ENCODE data around the gene POLR3B. TPM values are rescaled to one million over a fixed set of nuclear protein-coding genes. Genes with fewer than 3 reads are reported as not detected.

The POLR3B gene
- total and polyA plus RNA-seq, 2 of the 13 experiments (the other 11 are each of a cell fraction or from before 2014, with no cell fraction given) = 4.8 to 13.1 TPM

GRCh38 chr12:106357549-106358395, at the start of gene POLR3B (continued):
- TF ChIP-seq ZMAT5 (CRISPR knock-in tag; IDR thresholded peaks at IDR 0.05; ENCODE audit: borderline replicate concordance, low read depth) (no peak), ZNF354B (CRISPR knock-in tag; IDR thresholded peaks at IDR 0.05) (peak; percentile 98), CHCHD3 (CRISPR knock-in tag; IDR thresholded peaks at IDR 0.05) (peak; percentile 13; the same call in 1 of the 2 replicates), RARG (CRISPR knock-in tag; IDR thresholded peaks at IDR 0.05; ENCODE audit: low read depth) (peak; percentile 84; the same call in 1 of the 2 replicates), ATF1 (CRISPR knock-in tag; IDR thresholded peaks at IDR 0.05) (0 out of 2 replicates have a peak, but pooled peaks have one; percentile 43), ZNF780A (CRISPR knock-in tag; IDR thresholded peaks at IDR 0.05) (peak; percentile 57; the same call in 1 of the 2 replicates), GFI1 (CRISPR knock-in tag; IDR thresholded peaks at IDR 0.05; ENCODE audit: borderline replicate concordance) (peak; percentile 77; the same call in 1 of the 2 replicates), RNF219 (CRISPR knock-in tag; IDR thresholded peaks at IDR 0.05) (no peak; the same call in 1 of the 2 replicates), CREBL2 (CRISPR knock-in tag; IDR thresholded peaks at IDR 0.05; ENCODE audit: borderline replicate concordance) (no peak), PRDM15 (CRISPR knock-in tag; IDR thresholded peaks at IDR 0.05) (peak; percentile 42; the same call in 1 of the 2 replicates), BRF2 (CRISPR knock-in tag; IDR thresholded peaks at IDR 0.05) (peak; percentile 85), ZKSCAN1 (IDR thresholded peaks at IDR 0.05; ENCODE audit: low read length) (no peak), ZNF205 (CRISPR knock-in tag; IDR thresholded peaks at IDR 0.05) (peak; percentile 84; the same call in 1 of the 2 replicates), THAP9 (CRISPR knock-in tag; IDR thresholded peaks at IDR 0.05; ENCODE audit: borderline replicate concordance) (peak; percentile 91), EHMT2 (IDR thresholded peaks at IDR 0.05; ENCODE audit: borderline replicate concordance, low read depth, low read length) (peak; percentile 46; the same call in 1 of the 2 replicates)
